GM18505 (cell line): ENCODE results near the gene ATRNL1.
"Not testable (repeated sequence)": the region's sequence is repeated elsewhere in the genome, so short reads cannot be mapped to it uniquely, and the experiment has no call there.

Source experiments
- ATAC-seq: cut with Tn5 transposase; IDR thresholded peaks from one replicate; pipeline ENCODE4 v1.9.1; 2021; ENCODE audit not compliant: unreplicated experiment
- POLR2A ChIP-seq: IDR thresholded peaks from 4 replicates; pipeline ENCODE4 v1.6.1; 2011; ENCODE audit warnings: borderline replicate concordance; ENCODE audit not compliant: insufficient read depth, insufficient read length; ENCODE audit errors: extremely low read depth

The ATRNL1 gene

DNA sequence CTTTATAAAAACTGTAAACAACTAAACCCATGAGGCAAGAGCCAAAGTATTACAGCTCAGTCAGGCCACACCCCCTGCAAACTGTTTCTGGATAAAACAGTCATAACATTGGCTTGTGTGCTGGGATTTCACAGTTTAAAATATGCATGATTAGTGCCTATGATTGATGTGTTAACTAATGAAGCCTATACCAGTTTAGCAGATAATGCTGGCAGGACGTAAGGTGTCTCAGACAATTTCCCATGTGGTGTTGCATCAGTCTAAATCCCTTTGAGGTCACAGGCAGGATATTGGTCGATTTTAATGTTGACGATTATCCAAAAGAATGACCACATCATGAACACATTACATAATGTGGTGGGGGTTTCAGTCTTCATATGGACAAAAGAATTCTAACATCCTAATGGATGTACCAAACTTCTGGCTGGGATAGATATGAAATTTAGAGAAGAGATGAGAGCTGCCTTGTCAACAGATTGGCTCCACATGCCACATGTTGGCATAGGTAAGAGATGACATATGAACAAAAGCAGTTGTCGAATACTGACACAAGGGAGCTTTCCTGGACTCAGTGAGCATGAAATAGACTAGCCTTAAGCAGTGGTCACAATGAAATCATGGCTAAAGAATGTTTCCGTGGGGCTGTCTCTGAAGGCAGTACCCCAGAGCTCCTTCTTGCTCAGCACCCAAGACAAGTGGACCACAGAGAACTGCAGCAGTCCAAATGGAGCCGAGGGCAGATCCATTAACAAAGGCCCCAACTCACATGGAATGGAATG lies 734.3 kb downstream of the ATRNL1 start:
- no peak for TF ChIP-seq POLR2A
- ATAC-seq: no peak

DNA sequence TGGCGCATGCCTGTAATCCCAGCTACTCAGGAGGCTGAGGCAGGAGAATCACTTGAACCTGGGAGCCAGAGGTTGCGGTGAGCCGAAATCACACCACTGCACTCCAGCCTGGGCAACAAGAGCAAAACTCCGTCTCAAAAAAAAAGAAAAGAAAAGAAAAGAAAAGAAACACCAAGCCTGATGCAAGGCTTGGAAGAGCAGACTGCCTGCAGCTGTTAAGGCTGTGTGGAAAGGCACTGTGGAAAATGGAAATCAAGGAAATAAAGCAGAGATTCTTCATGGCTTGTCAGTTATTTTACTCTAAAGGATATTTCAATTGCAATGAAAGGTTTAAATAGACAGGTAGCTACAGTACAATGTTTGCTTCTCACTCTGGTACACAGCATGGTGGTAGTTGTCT lies 735.0 kb downstream of the ATRNL1 start:
- not testable (repeated sequence) for ATAC-seq

DNA sequence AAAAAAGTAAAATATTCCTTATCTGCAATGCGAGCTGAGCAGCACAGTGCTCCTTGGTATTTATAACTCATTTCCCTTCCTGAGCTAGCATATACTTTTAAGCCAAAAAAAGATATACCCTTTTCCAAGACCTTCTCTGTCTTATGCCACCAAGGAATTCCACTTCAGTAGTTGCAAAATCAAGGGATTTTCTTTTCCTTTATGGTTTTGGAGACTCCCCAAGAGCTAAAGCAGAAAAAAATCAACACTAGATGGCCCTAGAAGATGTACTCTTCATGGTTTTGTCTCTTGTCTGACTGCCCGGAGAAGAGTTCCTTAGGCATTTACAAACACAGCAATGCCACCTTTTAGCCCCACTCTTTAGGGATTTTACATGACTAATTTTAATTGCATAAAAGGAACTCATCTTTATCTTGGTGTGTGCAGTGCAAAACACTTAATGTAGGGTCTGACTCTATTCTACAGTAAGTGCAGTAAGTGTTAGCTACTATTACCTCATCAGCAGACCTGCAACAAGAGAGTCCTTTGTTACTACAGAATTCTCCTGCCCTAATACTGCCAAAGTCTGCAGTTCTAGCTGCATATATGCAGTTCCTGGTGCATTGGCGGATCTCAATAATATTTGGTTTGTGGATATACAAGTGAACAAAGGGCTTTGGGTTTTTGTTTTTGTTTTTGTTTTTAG lies 736.5 kb downstream of the ATRNL1 start:
- no peak for ATAC-seq
- no peak for TF ChIP-seq POLR2A

- no peak for ATAC-seq
- no peak for TF ChIP-seq POLR2A
Observed at GRCh38 chr10:115830265-115830970, 737.3 kb downstream of the ATRNL1 start.

GRCh38 chr10:115831016-115831415 lies 737.9 kb downstream of the ATRNL1 start:
- ATAC-seq: no peak
- TF ChIP-seq POLR2A: no peak

DNA sequence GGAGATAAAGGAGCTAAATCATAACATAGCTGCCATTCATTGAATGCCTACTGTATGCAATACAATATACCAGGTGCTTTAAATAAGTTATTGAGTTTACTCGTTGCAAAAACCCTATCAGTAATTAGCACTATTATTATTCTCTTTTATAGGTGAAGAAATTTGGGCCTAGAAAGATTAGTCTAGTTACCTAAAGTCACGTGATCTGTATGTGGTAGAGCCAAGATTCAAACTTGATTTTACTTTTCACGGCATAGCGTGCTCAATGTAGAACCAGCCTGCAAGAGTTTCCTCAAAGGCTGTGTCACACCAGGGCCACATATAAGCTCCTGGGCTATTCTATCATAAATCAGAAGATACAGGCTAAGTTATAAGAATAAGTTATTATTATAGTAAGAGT lies 740.0 kb downstream of the ATRNL1 start:
- no peak for TF ChIP-seq POLR2A
- no peak for ATAC-seq

GRCh38 chr10:115844591-115844990 lies 751.4 kb downstream of the ATRNL1 start:
- no peak for TF ChIP-seq POLR2A
- ATAC-seq: no peak

DNA sequence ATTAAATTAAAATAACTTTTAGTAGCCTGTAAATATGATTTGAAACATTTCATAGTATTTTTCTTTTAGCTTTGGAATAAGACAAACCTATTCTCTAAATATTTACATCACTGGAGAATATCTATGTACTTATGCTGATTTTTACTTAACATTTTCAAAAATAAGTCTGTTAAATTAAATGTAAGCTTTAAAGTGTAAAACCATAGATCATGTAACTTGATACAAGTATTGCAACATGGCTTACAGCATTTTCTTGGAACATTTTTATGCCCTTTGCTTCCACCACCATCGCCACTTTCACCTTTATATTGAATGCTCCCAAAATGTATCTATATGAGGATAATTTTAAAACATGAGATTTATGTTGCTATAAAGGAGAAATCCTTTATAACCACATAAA lies 752.8 kb downstream of the ATRNL1 start:
- TF ChIP-seq POLR2A: no peak
- no peak for ATAC-seq

DNA sequence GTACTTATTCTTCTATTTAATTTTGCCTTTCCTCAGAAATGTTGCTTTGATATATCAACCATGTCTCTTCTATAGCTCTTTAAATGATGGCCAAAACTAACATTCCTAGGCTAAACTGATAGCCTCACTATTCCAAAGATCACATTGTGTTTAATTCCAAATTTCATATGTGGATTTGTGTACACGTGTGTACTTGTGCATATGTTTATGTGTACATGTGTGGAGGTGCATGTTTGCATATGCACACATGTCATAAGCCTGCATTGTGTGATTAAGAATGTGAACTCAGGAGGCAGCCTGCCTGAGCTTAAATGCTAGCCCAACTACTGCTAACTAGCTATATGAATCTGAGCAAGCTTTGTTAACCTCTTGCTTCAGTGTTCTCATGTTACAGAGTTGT lies 753.4 kb downstream of the ATRNL1 start:
- no peak for ATAC-seq
- no peak for TF ChIP-seq POLR2A

DNA sequence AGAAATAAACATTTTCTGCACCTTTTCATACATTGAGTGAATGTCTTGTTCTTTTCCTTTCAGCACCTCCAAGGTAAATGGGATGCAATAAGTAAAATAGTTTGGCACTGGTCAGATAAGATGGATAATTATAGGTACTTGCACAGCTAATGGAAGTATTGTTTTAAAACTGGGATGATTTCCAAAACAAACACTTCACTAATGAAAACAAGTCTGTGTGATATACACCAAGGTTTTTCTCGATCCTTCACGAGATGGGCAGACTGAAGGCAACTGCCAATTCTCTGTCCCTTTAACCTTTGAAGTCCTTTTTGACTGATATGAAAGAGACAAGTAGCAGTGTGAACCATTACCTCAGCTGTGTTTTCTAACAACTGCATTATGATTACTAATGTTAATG lies 756.0 kb downstream of the ATRNL1 start:
- TF ChIP-seq POLR2A: no peak
- ATAC-seq: no peak

- ATAC-seq: no peak
- no peak for TF ChIP-seq POLR2A
Observed at GRCh38 chr10:115850666-115851065, 757.5 kb downstream of the ATRNL1 start.

DNA sequence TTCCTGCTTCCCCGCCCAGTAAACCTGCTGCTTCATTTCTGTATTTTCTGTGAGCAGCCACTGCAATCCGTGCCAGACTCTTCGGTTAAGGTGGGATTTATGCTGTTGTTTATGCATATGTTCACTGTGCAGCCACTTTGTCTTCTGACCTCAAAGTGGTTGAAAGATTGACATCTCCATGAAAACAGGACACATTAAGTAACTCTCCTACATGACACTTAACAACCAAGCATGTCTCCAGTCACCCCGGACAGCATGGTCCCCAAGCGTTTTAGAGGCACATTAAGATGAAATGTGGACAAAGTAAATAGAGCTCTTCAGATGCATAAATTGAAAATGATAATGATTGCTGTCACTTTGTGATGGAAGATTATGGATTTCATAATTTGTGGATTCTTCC lies 758.5 kb downstream of the ATRNL1 start:
- ATAC-seq: no peak
- TF ChIP-seq POLR2A: no peak

DNA sequence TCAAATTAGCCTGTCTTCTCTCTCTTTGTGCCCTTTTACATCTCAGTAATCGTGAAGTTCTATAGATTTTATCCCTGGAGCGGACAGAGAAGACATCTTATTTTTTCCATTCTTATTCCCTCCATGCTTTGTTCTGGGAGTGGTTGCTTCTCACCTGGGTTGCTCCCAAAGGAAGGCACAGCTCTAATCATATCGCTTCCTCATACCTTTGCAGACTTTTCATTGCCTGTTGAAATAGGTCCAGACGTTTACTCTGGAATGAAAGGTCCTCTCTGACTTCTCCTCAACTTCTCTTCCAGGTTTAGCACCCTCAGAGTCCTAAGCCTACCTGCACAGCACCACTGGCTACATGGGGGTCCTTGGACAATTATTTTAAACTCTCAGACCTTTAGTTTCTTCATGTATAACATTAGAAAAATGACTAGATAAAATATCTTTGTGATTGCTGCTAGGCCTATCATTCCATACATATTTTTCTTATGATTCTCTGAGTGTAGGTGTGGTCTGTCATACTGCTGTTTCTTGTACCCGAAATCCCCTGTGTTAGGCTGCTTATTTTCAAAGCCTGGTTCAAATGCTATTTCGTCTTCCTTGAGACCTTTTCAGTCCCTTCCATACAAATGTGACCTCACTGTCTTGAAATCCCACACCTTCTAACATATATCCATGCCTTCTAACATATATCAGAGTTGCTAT lies 761.7 kb downstream of the ATRNL1 start:
- no peak for ATAC-seq
- no peak for TF ChIP-seq POLR2A
